ENCODE results near the gene IRAG1. TPM values are rescaled to one million over a fixed set of nuclear protein-coding genes. Genes with fewer than 3 reads are reported as not detected.

IRAG1 gene
- total RNA-seq, 1 donor from 2014 or later: 24.8 TPM

GRCh38 chr11:10648871-10649270 is 44.7 kb downstream of the IRAG1 start:
- DNase-seq (ENCODE audit: low spot score): no peak

- DNase-seq (ENCODE audit: low spot score): no peak
These were observed 46.7 kb downstream of the IRAG1 start for GRCh38 chr11:10646681-10647355.

GRCh38 chr11:10646005-10646404 is 47.5 kb downstream of the IRAG1 start:
- DNase-seq (ENCODE audit: low spot score): no peak

GRCh38 chr11:10645212-10645795 is 48.3 kb downstream of the IRAG1 start:
- no peak for DNase-seq (ENCODE audit: low spot score)

Other genes with a start within 250 kb of the IRAG1 start
- gene AMPD3, start 238.5 kb downstream of the IRAG1 start, total RNA-seq: 27.2 TPM
- gene RNF141, start 152.6 kb downstream of the IRAG1 start, total RNA-seq: 54.0 TPM
- 352 TPM for gene LYVE1, start 125.1 kb downstream of the IRAG1 start, total RNA-seq
- 32.5 TPM for gene CTR9, start 57.5 kb upstream of the IRAG1 start, total RNA-seq
- gene EIF4G2, start 115.2 kb upstream of the IRAG1 start, total RNA-seq: 854 TPM
- 25.9 TPM for gene ZBED5, start 164.3 kb upstream of the IRAG1 start, total RNA-seq